Neural progenitor cell (in vitro differentiated cells): ENCODE measurements around the gene CAPG. TPM values are rescaled to one million over a fixed set of nuclear protein-coding genes. Genes with fewer than 3 reads are reported as not detected.
"Not testable (repeated sequence)": the region's sequence is repeated elsewhere in the genome, so short reads cannot be mapped to it uniquely, and the experiment has no call there.

Experiments used
- DNase-seq: peaks from one replicate; pipeline ENCODE4 v3.0.0-alpha.2; 2016; ENCODE audit warnings: low spot score
- H2AFZ ChIP-seq: fragments of 200-600 bp; sonication (generic); replicated peaks from 2 replicates; pipeline ENCODE4 v1.6.1; 2016; ENCODE audit warnings: antibody characterized with exemption
- H3F3A ChIP-seq: fragments of 200-600 bp; sonication (generic); 2 replicates; pipeline ENCODE4 v1.6.1; 2016; ENCODE audit warnings: antibody characterized with exemption, low read depth
- H3K27ac ChIP-seq: fragments of 200-600 bp; sonication (generic); 2 replicates; pipeline ENCODE4 v1.5.1; 2016; ENCODE audit warnings: mild to moderate bottlenecking
- H3K27me3 ChIP-seq: fragments of 200-600 bp; sonication (generic); 2 replicates; pipeline ENCODE4 v1.6.1; 2016; ENCODE audit warnings: mild to moderate bottlenecking, moderate library complexity
- H3K36me3 ChIP-seq: fragments of 200-600 bp; sonication (generic); 2 replicates; pipeline ENCODE4 v1.5.1; 2016
- H3K4me1 ChIP-seq: fragments of 200-600 bp; sonication (generic); 2 replicates; pipeline ENCODE4 v1.6.1; 2016; ENCODE audit warnings: mixed run types
- H3K4me2 ChIP-seq: fragments of 200-600 bp; sonication (generic); 2 replicates; pipeline ENCODE4 v1.6.1; 2016
- H3K4me3 ChIP-seq: fragments of 200-600 bp; sonication (generic); 2 replicates; pipeline ENCODE4 v1.5.1; 2016
- H3K79me2 ChIP-seq: fragments of 200-600 bp; sonication (generic); 2 replicates; pipeline ENCODE4 v1.6.1; 2016; ENCODE audit warnings: low read depth
- H3K9ac ChIP-seq: fragments of 200-600 bp; sonication (generic); 2 replicates; pipeline ENCODE4 v1.6.1; 2016
- H3K9me3 ChIP-seq: fragments of 200-600 bp; sonication (generic); 2 replicates; pipeline ENCODE4 v1.5.1; 2016; ENCODE audit warnings: low read depth
- H4K20me1 ChIP-seq: fragments of 200-600 bp; sonication (generic); 2 replicates; pipeline ENCODE4 v1.6.1; 2016; ENCODE audit warnings: low read depth
- H3K27ac Mint-ChIP-seq: 3 replicates; pipeline ENCODE4 v1.8.0; 2021; ENCODE audit warnings: mixed read lengths
- H3K27me3 Mint-ChIP-seq: 2 replicates; pipeline ENCODE4 v1.8.0; 2022; ENCODE audit warnings: low read depth, mild to moderate bottlenecking, inconsistent platforms, moderate library complexity, mixed read lengths; ENCODE audit not compliant: insufficient read depth
- H3K36me3 Mint-ChIP-seq: 3 replicates; pipeline ENCODE4 v1.8.0; 2021; ENCODE audit warnings: mixed read lengths
- H3K4me1 Mint-ChIP-seq: 3 replicates; pipeline ENCODE4 v1.8.0; 2021; ENCODE audit warnings: mixed read lengths
- H3K4me3 Mint-ChIP-seq: 3 replicates; pipeline ENCODE4 v1.8.0; 2021; ENCODE audit warnings: mild to moderate bottlenecking, moderate library complexity, mixed read lengths
- H3K9me3 Mint-ChIP-seq: 3 replicates; pipeline ENCODE4 v1.8.0; 2020; ENCODE audit warnings: mixed read lengths
- EZH2 ChIP-seq: fragments of 200-600 bp; sonication (generic); IDR thresholded peaks from 2 replicates; pipeline ENCODE4 v1.6.1; 2017; ENCODE audit warnings: antibody characterized with exemption, mild to moderate bottlenecking, moderate library complexity
- EZH2phosphoT487 ChIP-seq: fragments of 200-600 bp; sonication (generic); IDR thresholded peaks from 2 replicates; pipeline ENCODE4 v1.6.1; 2017; ENCODE audit warnings: antibody characterized with exemption
- total RNA-seq: library from RNA; depleted of rRNA; stranded (reverse); fragments of >200 nt; gene quantifications from 2 replicates; pipeline ENCODE4 v1.2.3, GENCODE V29; 2015; ENCODE audit warnings: low replicate concordance
- TF ChIP-seq, protein P1 (sequence below): fragments of 200-600 bp; sonication (generic); IDR thresholded peaks from 2 replicates; pipeline ENCODE4 v1.5.1; 2017; ENCODE audit warnings: antibody characterized with exemption, mild to moderate bottlenecking

Gene CAPG
- total RNA-seq, 1 donor from 2014 or later, result 23.9 TPM

DNA sequence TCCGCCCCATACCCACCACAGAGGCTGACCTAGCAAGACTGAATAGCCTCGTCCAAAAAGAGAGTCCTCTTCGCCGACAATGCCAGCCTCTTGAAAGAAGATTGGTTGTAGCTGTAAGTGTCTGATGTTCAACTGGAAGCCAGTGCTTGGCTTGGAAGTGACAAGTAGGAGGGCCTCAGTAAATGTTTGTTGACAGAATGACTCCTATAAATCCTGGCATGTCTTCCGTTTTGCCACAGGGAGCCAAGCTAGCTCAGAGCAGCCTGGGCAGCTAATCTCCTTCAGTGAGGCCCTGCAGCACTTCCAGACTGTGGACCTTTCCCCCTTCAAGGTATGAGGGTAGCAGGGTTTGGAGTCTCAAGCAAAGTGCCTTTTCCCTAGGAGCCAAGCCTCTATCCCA, 40.7 kb downstream of the CAPG start:
- no peak for DNase-seq
- Mint-ChIP-seq H3K36me3 (peaks cover 13% of the 10 kb centered on the region), H3K4me1 (no peaks in the 10 kb centered on the region)

GRCh38 chr2:85368921-85369320, 41.2 kb downstream of the CAPG start:
- Histone ChIP-seq H3K79me2 (no peaks in the 10 kb centered on the region), H3K27ac (no peak overlapping the region), H3F3A (no peaks in the 10 kb centered on the region), H3K4me1 (no peaks in the 10 kb centered on the region), H2AFZ (no peak overlapping the region), H3K9me3 (no peaks in the 10 kb centered on the region), H3K9ac (no peak overlapping the region), H3K4me3 (no peak overlapping the region), H4K20me1 (no peaks in the 10 kb centered on the region), H3K4me2 (no peak overlapping the region), H3K36me3 (no peaks in the 10 kb centered on the region), H3K27me3 (no peaks in the 10 kb centered on the region)
- no peaks in the 10 kb centered on the region for H3K4me1 Mint-ChIP-seq
- H3K9me3 Mint-ChIP-seq, result no peaks in the 10 kb centered on the region
- H3K4me3 Mint-ChIP-seq, result no peak overlapping the region
- peaks cover 4% of the 10 kb centered on the region for H3K27me3 Mint-ChIP-seq
- no peak for DNase-seq
- no peak for TF ChIP-seq EZH2phosphoT487
- no peak for TF ChIP-seq EZH2
- TF ChIP-seq, protein P1, sequence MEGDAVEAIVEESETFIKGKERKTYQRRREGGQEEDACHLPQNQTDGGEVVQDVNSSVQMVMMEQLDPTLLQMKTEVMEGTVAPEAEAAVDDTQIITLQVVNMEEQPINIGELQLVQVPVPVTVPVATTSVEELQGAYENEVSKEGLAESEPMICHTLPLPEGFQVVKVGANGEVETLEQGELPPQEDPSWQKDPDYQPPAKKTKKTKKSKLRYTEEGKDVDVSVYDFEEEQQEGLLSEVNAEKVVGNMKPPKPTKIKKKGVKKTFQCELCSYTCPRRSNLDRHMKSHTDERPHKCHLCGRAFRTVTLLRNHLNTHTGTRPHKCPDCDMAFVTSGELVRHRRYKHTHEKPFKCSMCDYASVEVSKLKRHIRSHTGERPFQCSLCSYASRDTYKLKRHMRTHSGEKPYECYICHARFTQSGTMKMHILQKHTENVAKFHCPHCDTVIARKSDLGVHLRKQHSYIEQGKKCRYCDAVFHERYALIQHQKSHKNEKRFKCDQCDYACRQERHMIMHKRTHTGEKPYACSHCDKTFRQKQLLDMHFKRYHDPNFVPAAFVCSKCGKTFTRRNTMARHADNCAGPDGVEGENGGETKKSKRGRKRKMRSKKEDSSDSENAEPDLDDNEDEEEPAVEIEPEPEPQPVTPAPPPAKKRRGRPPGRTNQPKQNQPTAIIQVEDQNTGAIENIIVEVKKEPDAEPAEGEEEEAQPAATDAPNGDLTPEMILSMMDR, result no peak
- H3K36me3 Mint-ChIP-seq, result peaks cover 11% of the 10 kb centered on the region
- no peak overlapping the region for H3K27ac Mint-ChIP-seq

More for the DNA sequence above, 40.7 kb downstream of the CAPG start:
- no peaks in the 10 kb centered on the region for H3K9me3 ChIP-seq
- no peaks in the 10 kb centered on the region for H3K79me2 ChIP-seq
- H3K4me3 Mint-ChIP-seq, result no peak overlapping the region
- H3K27ac Mint-ChIP-seq, result peak overlapping the region; percentile 25
- H3K4me1 ChIP-seq, result no peaks in the 10 kb centered on the region
- H3K4me2 ChIP-seq, result no peak overlapping the region
- H3K9ac ChIP-seq, result no peak overlapping the region
- no peak overlapping the region for H3K4me3 ChIP-seq
- H3K27me3 ChIP-seq, result no peaks in the 10 kb centered on the region
- H3K27me3 Mint-ChIP-seq, result peaks cover 4% of the 10 kb centered on the region
- no peaks in the 10 kb centered on the region for H3K36me3 ChIP-seq
- no peaks in the 10 kb centered on the region for H3K9me3 Mint-ChIP-seq
- TF ChIP-seq, protein P1, result no peak
- TF ChIP-seq EZH2 (no peak), EZH2phosphoT487 (no peak)
- H4K20me1 ChIP-seq, result no peaks in the 10 kb centered on the region
- H3F3A ChIP-seq, result no peaks in the 10 kb centered on the region
- H2AFZ ChIP-seq, result no peak overlapping the region
- H3K27ac ChIP-seq, result no peak overlapping the region

DNA sequence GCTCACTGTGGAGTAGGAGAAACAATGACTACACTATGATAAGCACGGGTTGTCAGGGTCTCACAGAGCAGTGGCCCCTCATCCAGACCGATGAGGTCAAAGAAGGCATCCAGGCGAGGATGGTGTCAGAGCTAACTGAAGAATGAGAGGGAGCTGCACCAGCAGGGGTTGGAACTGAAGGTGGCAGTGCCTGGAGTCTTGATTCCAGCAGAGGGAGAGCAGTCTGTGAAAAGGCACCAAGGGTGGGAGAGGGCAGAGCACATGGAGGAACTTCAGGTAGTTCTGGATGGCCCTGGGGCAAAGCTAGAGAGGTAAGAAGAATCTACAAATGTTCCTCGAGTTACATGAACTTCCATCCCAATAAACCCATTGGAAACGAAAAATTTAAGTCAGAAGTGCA, 43.0 kb downstream of the CAPG start:
- H3K9ac ChIP-seq, result no peak overlapping the region
- Mint-ChIP-seq H3K4me3 (no peak overlapping the region), H3K4me1 (no peaks in the 10 kb centered on the region), H3K36me3 (peaks cover 14% of the 10 kb centered on the region), H3K27ac (no peak overlapping the region), H3K27me3 (peaks cover 3% of the 10 kb centered on the region), H3K9me3 (no peaks in the 10 kb centered on the region)
- TF ChIP-seq EZH2, result no peak
- H3K4me3 ChIP-seq, result no peak overlapping the region
- no peaks in the 10 kb centered on the region for H4K20me1 ChIP-seq
- H3K4me2 ChIP-seq, result no peak overlapping the region
- H3K27me3 ChIP-seq, result no peaks in the 10 kb centered on the region
- no peaks in the 10 kb centered on the region for H3K4me1 ChIP-seq
- no peak overlapping the region for H3K27ac ChIP-seq
- no peak overlapping the region for H2AFZ ChIP-seq
- no peaks in the 10 kb centered on the region for H3K36me3 ChIP-seq
- H3K79me2 ChIP-seq, result no peaks in the 10 kb centered on the region
- no peak for DNase-seq
- H3K9me3 ChIP-seq, result no peaks in the 10 kb centered on the region
- no peaks in the 10 kb centered on the region for H3F3A ChIP-seq

DNA sequence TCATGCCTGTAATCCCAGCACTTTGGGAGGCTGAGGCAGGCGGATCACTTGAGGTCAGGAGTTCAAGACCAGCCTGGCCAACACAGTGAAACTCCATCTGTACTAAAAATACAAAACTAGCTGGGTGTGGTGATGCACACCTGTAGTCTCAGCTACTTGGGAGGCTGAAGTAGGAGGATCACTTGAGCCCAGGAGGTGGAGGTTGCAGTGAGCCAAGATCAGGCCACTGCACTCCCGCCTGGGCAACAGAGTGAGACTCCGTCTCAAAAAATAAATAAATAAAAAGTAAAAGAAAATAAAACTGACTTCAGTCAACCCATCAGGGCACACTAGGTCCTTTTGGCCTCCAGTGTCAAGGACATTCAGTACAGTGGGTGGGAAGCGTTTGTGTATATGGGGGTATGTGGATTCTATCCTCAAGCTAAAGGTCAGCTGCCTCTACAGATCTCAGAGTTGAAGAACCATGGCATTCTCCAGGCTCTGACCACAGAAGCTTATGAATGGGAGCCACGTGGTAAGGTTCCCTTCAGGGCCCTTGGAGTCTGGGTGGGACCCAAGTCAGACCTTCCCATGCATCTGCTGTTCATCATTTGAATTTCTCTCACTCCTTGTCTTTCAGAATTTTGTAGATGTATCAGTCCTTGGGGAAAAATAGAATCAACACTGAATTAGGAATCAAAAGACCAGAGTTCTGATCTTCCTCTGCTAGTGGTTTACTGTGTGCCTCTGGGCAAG, 47.3 kb downstream of the CAPG start:
- H4K20me1 ChIP-seq, H3K27ac ChIP-seq, H3K9me3 ChIP-seq, H3K79me2 ChIP-seq, H3K4me2 ChIP-seq, H3K4me3 Mint-ChIP-seq, H3K27me3 Mint-ChIP-seq, H3K4me1 ChIP-seq, H3K9ac ChIP-seq, H2AFZ ChIP-seq, H3K9me3 Mint-ChIP-seq, H3F3A ChIP-seq, H3K27me3 ChIP-seq, H3K36me3 ChIP-seq, DNase-seq, H3K4me3 ChIP-seq, H3K27ac Mint-ChIP-seq, H3K4me1 Mint-ChIP-seq: not testable (repeated sequence)
- H3K36me3 Mint-ChIP-seq, result peaks cover 19% of the 10 kb centered on the region
